Keratinocyte (primary cell): ENCODE measurements around the gene HOXA11.

Experiments
- CTCF ChIP-seq, 3 experiments: IDR thresholded peaks in 1 of 3; conservative IDR thresholded peaks in 1 of 3; optimal IDR thresholded peaks in 1 of 3; 2 replicates in 2 of 3; 3 replicates in 1 of 3; pipeline versions ENCODE3 to v1.5.1; 2011; ENCODE audit warnings: low read length in 3 of 3, mild to moderate bottlenecking in 3 of 3, moderate library complexity in 2 of 3, control low read depth in 1 of 3, inconsistent platforms in 1 of 3; ENCODE audit not compliant: insufficient read depth in 2 of 3; ENCODE audit errors: extremely low read depth in 1 of 3
- EZH2 ChIP-seq: IDR thresholded peaks from one replicate; pipeline ENCODE4 v1.6.1; 2012; ENCODE audit warnings: inconsistent platforms, mild to moderate bottlenecking, low read length, moderate library complexity

- TF ChIP-seq EZH2 (no peak), CTCF (optimal IDR thresholded peaks at IDR 0.05 in 1 of 3, IDR thresholded peaks at IDR 0.05 in 1 of 3, conservative IDR thresholded peaks at IDR 0.05 in 1 of 3; ENCODE audit: extremely low read depth in 1 of 3, insufficient read depth in 2 of 3, low read length in 3 of 3) (peak in 1 of 3 experiments; percentile 3)
Observed at GRCh38 chr7:27161214-27161720, 23.8 kb downstream of the HOXA11 start.
